Measurements from ENCODE around the gene AP3S2. TPM values are rescaled to one million over a fixed set of nuclear protein-coding genes. Genes with fewer than 3 reads are reported as not detected.
"Not testable (repeated sequence)": the region's sequence is repeated elsewhere in the genome, so short reads cannot be mapped to it uniquely, and the experiment has no call there.

The AP3S2 gene
- total and polyA plus RNA-seq, 2 of the 8 experiments (the other 6 are each of a cell fraction or from before 2014, with no cell fraction given), result 19.2 to 45.4 TPM

GRCh38 chr15:89834465-89835175, 59.2 kb downstream of the AP3S2 start:
- H3K27me3 ChIP-seq (replicated peaks in 1 of 4; ENCODE audit: control insufficient read depth in 3 of 4, extremely low read depth in 1 of 4, insufficient read depth in 3 of 4, low read length in 3 of 4); H3K23ac ChIP-seq (ENCODE audit: insufficient read length); H2BK120ac ChIP-seq (replicated peaks; ENCODE audit: low read depth, low read length); H3K27ac ChIP-seq (ENCODE audit: low read depth, low read length); H4K5ac ChIP-seq (ENCODE audit: insufficient read length, low read depth, low read length); H3K4ac ChIP-seq (replicated peaks; ENCODE audit: insufficient read length, low read depth, low read length); DNase-seq (ENCODE audit: low read depth in 1 of 2, low spot score in 2 of 2); FAIRE-seq; H4K91ac ChIP-seq (replicated peaks; ENCODE audit: insufficient read length, low read length); H2AK5ac ChIP-seq (ENCODE audit: low read depth, low read length); H3K4me3 ChIP-seq (ENCODE audit: extremely low read depth in 1 of 4, insufficient read depth in 2 of 4, low read depth in 3 of 4, low read length in 4 of 4); H3K9me3 ChIP-seq (ENCODE audit: insufficient read depth in 2 of 2, low read depth in 1 of 2, low read length in 1 of 2); H3K14ac ChIP-seq (ENCODE audit: insufficient read length); H2BK15ac ChIP-seq (ENCODE audit: low read length); H3K4me1 ChIP-seq (replicated peaks in 1 of 4; ENCODE audit: control insufficient read depth in 3 of 4, insufficient read depth in 4 of 4, low read length in 3 of 4); H2BK12ac ChIP-seq (ENCODE audit: low read depth, low read length); CTCF ChIA-PET (ENCODE audit: partially characterized antibody); POLR2A ChIA-PET (ENCODE audit: partially characterized antibody); H3K23me2 ChIP-seq (ENCODE audit: low read depth, low read length); H3K4me2 ChIP-seq (ENCODE audit: insufficient read depth in 1 of 2, low read depth in 2 of 2, low read length in 2 of 2); H3K18ac ChIP-seq (ENCODE audit: extremely low read depth, low read length); H3K9ac ChIP-seq (replicated peaks in 1 of 4; ENCODE audit: extremely low read depth in 1 of 4, low read depth in 3 of 4, low read length in 3 of 4); H4K20me1 ChIP-seq (replicated peaks in 1 of 2; ENCODE audit: control insufficient read depth in 1 of 2, insufficient read depth in 2 of 2, low read length in 2 of 2); H3K79me2 ChIP-seq (ENCODE audit: control insufficient read depth in 1 of 2, insufficient read depth in 2 of 2, low read length in 2 of 2); H2BK20ac ChIP-seq (ENCODE audit: low read length); H2AFZ ChIP-seq (ENCODE audit: low read length); H3K56ac ChIP-seq (replicated peaks; ENCODE audit: insufficient read length, low read depth, low read length); H4K8ac ChIP-seq (ENCODE audit: extremely low read depth, insufficient read depth, low read length); H2BK5ac ChIP-seq (ENCODE audit: low read depth, low read length); H3K79me1 ChIP-seq (ENCODE audit: low read depth, low read length): not testable (repeated sequence)
- WGBS, 2 experiments (ENCODE audit: extremely low coverage in 1 of 2, insufficient coverage in 1 of 2, insufficient read length in 1 of 2, insufficient replicate concordance in 2 of 2, low coverage in 1 of 2, low lambda C conversion rate in 2 of 2, missing lambda C conversion rate in 1 of 2), result 94% methylated on average over 9 of the region's 9 CpGs; no CpG with 5 or more reads in 1 of the 2 experiments
- H3K36me3 ChIP-seq (ENCODE audit: control insufficient read depth in 2 of 4, insufficient read depth in 4 of 4, low read length in 3 of 4), result peaks cover 0 to 38% (median 17%) of the 10 kb centered on the region in 4 experiments; a peak in 7 of 8 replicates
